GM12872 (cell line): ENCODE results near the gene PRRC2A.

Source experiments
- CTCF ChIP-seq: IDR thresholded peaks from 3 replicates; pipeline ENCODE4 v1.5.1; 2011; ENCODE audit warnings: low read depth, mild to moderate bottlenecking, low read length, moderate library complexity; ENCODE audit not compliant: insufficient read depth

The PRRC2A gene

GRCh38 chr6:31622684-31623091 is 2.2 kb downstream of the PRRC2A start:
- TF ChIP-seq CTCF, result no peak

DNA sequence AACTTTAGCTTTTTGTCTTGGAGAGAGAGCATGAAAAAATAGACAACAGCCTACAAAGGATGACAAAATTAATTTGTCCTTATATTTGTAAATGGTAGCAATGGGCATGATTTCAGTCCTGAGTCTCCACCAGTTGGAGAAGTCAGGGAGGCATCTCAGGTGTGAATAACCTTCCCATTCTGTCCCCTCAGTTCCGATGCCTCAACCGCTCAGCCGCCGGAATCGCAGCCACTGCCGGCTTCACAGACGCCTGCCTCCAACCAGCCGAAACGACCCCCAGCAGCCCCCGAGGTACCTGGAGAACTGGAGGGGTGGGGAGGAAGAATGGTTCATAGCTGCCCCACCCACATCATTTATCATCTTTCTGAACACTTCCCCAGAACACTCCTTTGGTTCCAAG is 3.6 kb downstream of the PRRC2A start:
- TF ChIP-seq CTCF, result no peak

- no peak for TF ChIP-seq CTCF
Observed at GRCh38 chr6:31626952-31627351, 6.4 kb downstream of the PRRC2A start.

DNA sequence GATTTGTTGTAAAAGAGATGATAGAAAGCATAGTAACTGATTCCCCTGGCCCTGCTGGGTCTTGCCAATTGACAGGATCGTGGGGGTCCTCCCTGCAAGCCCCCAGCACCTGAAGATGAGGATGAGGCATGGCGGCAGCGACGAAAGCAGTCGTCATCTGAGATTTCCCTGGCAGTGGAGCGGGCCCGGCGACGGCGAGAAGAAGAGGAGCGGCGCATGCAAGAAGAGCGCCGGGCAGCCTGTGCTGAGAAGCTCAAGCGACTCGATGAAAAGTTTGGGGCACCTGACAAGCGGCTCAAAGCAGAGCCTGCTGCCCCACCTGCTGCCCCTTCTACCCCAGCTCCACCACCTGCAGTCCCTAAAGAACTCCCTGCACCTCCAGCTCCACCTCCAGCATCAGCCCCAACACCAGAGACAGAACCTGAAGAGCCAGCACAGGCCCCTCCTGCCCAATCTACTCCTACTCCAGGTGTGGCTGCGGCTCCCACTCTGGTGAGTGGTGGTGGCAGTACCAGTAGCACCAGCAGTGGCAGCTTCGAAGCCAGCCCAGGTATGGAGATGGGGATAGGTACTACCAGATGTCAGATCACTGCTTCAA is 7.3 kb downstream of the PRRC2A start:
- TF ChIP-seq CTCF, result no peak

- TF ChIP-seq CTCF, result no peak
Observed at GRCh38 chr6:31629014-31629413, 8.5 kb downstream of the PRRC2A start.

- TF ChIP-seq CTCF, result no peak
Observed at GRCh38 chr6:31630177-31630934, 9.8 kb downstream of the PRRC2A start.

- no peak for TF ChIP-seq CTCF
Observed at GRCh38 chr6:31631209-31631608, 10.7 kb downstream of the PRRC2A start.
